ENCODE measurements around the gene NPEPPS. TPM values are rescaled to one million over a fixed set of nuclear protein-coding genes. Genes with fewer than 3 reads are reported as not detected.
"Not testable (repeated sequence)": the region's sequence is repeated elsewhere in the genome, so short reads cannot be mapped to it uniquely, and the experiment has no call there.

NPEPPS gene
- total RNA-seq, 1 experiment from 2014 or later, result 63.4 TPM

DNA sequence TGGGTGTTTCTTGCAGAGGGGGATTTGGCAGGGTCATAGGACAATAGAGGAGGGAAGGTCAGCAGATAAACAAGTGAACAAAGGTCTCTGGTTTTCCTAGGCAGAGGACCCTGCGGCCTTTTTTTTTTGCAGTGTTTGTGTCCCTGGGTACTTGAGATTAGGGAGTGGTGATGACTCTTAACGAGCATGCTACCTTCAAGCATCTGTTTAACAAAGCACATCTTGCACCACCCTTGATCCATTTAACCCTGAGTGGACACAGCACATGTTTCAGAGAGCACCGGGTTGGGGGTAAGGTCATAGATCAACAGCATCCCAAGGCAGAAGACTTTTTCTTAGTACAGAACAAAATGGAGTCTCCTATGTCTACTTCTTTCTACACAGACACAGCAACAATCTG lies 25.2 kb downstream of the NPEPPS start:
- intact Hi-C loops (cut with micrococcal nuclease; ENCODE audit: unreplicated experiment); BruUV-seq (replicated peaks); H3K4me3 ChIP-seq (ENCODE audit: low read depth, low read length, poor library complexity, severe bottlenecking); CTCF ChIA-PET; POLR2A ChIA-PET (ENCODE audit: low non-redundant PET); H3K27ac ChIP-seq (ENCODE audit: low read depth, low read length, poor library complexity, severe bottlenecking); H3K9me3 ChIP-seq (ENCODE audit: low read depth, low read length, poor library complexity, severe bottlenecking); H3K36me3 ChIP-seq (ENCODE audit: insufficient read depth, low read length, poor library complexity, severe bottlenecking); DNase-seq (ENCODE audit: low spot score); H3K27me3 ChIP-seq (replicated peaks; ENCODE audit: insufficient read depth, low read depth, low read length, poor library complexity); H3K4me1 ChIP-seq (ENCODE audit: insufficient read depth, low read length, poor library complexity, severe bottlenecking): not testable (repeated sequence)

DNA sequence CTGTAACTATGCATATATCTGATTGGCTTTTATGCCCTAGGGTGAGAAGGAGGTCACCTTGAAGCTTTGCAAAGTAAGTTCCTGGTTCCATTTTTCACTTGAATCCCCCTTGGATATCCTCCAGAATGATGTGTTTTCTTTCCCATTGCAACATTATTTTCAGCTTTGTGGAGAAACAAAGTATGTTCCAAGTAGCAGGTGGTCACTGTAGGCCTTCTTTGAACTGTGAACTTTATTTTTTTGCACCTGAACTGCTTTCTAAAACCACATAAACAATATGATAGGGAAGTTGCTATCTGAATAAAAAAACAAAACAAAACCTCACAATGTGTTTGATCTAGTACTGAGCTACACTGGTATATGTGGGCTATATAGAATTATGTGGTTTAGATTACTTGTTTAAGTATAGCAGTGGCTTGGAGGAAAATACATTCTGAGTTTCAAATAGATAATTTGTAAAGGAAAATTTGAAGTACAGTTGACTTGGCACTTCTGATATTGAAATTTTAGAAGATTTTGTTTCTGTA lies 29.7 kb downstream of the NPEPPS start:
- DNase-seq (ENCODE audit: low spot score); POLR2A ChIA-PET (ENCODE audit: low non-redundant PET); H3K4me3 ChIP-seq (ENCODE audit: low read depth, low read length, poor library complexity, severe bottlenecking); intact Hi-C loops (cut with micrococcal nuclease; ENCODE audit: unreplicated experiment); H3K27me3 ChIP-seq (replicated peaks; ENCODE audit: insufficient read depth, low read depth, low read length, poor library complexity); H3K9me3 ChIP-seq (ENCODE audit: low read depth, low read length, poor library complexity, severe bottlenecking); H3K27ac ChIP-seq (ENCODE audit: low read depth, low read length, poor library complexity, severe bottlenecking); CTCF ChIA-PET; BruUV-seq (replicated peaks); H3K36me3 ChIP-seq (ENCODE audit: insufficient read depth, low read length, poor library complexity, severe bottlenecking); H3K4me1 ChIP-seq (ENCODE audit: insufficient read depth, low read length, poor library complexity, severe bottlenecking): not testable (repeated sequence)

DNA sequence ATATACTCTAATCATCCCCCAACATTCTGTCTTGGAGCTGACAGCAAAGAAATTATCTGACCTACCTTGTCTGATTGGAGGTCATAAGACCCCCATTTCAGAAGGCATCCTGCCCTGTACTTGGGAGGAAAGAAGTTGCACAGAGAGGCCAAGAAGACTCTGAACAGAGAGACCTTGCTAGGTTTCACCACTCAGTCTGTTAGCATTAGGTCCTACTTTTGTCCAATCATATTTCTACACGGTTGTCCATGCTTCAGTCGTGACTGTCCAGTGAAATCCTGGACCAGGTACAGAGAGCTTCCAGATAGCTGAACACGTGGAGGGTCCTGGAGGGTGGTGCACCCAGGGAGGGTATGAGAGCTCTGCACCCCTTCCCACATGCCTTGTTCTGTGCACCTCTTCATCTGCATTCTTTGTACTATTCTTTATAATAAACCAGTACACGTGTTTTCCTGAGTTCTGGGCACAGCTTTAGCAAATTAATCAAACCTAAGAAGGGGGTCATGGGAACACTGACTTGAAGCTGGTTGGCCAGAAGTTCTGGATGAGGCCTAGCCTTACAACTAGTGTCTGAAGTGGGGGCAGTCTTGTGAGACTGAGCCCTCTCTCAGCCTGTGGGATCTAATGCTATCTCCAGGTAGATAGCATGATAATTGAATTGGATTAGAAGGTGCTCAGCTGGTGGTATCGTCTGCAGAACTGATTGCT lies 30.9 kb downstream of the NPEPPS start:
- DNase-seq (ENCODE audit: low spot score); H3K27me3 ChIP-seq (replicated peaks; ENCODE audit: insufficient read depth, low read depth, low read length, poor library complexity); intact Hi-C loops (cut with micrococcal nuclease; ENCODE audit: unreplicated experiment); H3K4me3 ChIP-seq (ENCODE audit: low read depth, low read length, poor library complexity, severe bottlenecking); POLR2A ChIA-PET (ENCODE audit: low non-redundant PET); H3K27ac ChIP-seq (ENCODE audit: low read depth, low read length, poor library complexity, severe bottlenecking); BruUV-seq (replicated peaks); H3K9me3 ChIP-seq (ENCODE audit: low read depth, low read length, poor library complexity, severe bottlenecking); H3K36me3 ChIP-seq (ENCODE audit: insufficient read depth, low read length, poor library complexity, severe bottlenecking); CTCF ChIA-PET; H3K4me1 ChIP-seq (ENCODE audit: insufficient read depth, low read length, poor library complexity, severe bottlenecking): not testable (repeated sequence)

DNA sequence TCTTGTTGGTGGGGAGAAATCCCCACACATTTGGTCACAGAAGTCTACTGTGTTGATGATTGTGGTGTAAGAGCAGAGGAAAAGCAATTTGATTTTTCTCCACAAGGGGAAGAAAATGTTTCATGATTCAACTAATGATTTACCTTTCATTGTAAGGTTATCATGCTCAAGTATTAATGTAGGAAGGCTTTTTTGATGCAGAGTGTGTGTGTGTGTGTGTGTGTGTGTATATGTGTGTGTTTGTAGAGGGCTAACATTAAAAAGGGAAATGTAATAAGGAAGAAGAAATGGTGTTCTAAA lies 31.4 kb downstream of the NPEPPS start:
- H3K4me1 ChIP-seq (ENCODE audit: insufficient read depth, low read length, poor library complexity, severe bottlenecking); H3K27me3 ChIP-seq (replicated peaks; ENCODE audit: insufficient read depth, low read depth, low read length, poor library complexity); POLR2A ChIA-PET (ENCODE audit: low non-redundant PET); H3K9me3 ChIP-seq (ENCODE audit: low read depth, low read length, poor library complexity, severe bottlenecking); BruUV-seq (replicated peaks); CTCF ChIA-PET; DNase-seq (ENCODE audit: low spot score); H3K36me3 ChIP-seq (ENCODE audit: insufficient read depth, low read length, poor library complexity, severe bottlenecking); intact Hi-C loops (cut with micrococcal nuclease; ENCODE audit: unreplicated experiment); H3K4me3 ChIP-seq (ENCODE audit: low read depth, low read length, poor library complexity, severe bottlenecking); H3K27ac ChIP-seq (ENCODE audit: low read depth, low read length, poor library complexity, severe bottlenecking): not testable (repeated sequence)

DNA sequence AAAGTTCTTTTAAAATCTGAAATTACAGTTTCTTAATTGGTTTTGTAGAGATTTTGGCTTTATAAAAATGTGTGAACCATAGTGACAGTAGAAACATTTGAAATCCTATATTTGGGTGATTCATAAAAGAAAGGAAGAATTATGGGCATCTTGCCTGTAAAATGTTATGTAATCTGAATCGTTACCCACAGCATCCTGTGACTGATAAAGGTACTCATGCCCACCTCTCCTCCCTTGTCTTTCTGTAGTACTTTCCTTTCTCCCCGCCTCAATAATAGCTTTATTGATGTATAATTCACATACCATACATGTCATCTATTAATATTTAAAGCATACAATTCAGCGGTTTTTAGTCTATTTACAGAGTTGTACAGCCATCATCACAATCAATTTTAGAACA lies 36.4 kb downstream of the NPEPPS start:
- H3K9me3 ChIP-seq (ENCODE audit: low read depth, low read length, poor library complexity, severe bottlenecking); intact Hi-C loops (cut with micrococcal nuclease; ENCODE audit: unreplicated experiment); H3K27ac ChIP-seq (ENCODE audit: low read depth, low read length, poor library complexity, severe bottlenecking); H3K4me1 ChIP-seq (ENCODE audit: insufficient read depth, low read length, poor library complexity, severe bottlenecking); H3K4me3 ChIP-seq (ENCODE audit: low read depth, low read length, poor library complexity, severe bottlenecking); DNase-seq (ENCODE audit: low spot score); POLR2A ChIA-PET (ENCODE audit: low non-redundant PET); CTCF ChIA-PET; H3K36me3 ChIP-seq (ENCODE audit: insufficient read depth, low read length, poor library complexity, severe bottlenecking); H3K27me3 ChIP-seq (replicated peaks; ENCODE audit: insufficient read depth, low read depth, low read length, poor library complexity); BruUV-seq (replicated peaks): not testable (repeated sequence)

DNA sequence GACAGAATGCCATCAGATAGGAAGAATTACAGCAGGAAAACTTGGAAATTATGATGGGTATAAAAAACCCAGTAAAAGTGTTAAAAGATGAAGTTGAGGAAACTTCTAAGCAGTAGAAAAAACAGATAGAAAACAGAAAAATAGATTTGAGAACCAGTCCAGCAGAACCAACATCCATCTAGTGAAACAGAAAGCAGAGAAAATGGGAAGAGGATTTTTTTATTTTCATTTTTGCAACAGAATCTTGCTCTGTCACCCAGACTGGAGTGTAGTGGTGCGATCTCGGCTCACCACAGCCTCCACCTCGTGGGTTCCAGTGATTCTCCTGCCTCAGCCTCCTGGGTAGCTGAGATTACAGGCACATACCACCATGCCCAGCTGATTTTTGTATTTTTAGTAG lies 41.7 kb downstream of the NPEPPS start:
- DNase-seq (ENCODE audit: low spot score); intact Hi-C loops (cut with micrococcal nuclease; ENCODE audit: unreplicated experiment); H3K36me3 ChIP-seq (ENCODE audit: insufficient read depth, low read length, poor library complexity, severe bottlenecking); H3K27me3 ChIP-seq (replicated peaks; ENCODE audit: insufficient read depth, low read depth, low read length, poor library complexity); H3K27ac ChIP-seq (ENCODE audit: low read depth, low read length, poor library complexity, severe bottlenecking); H3K9me3 ChIP-seq (ENCODE audit: low read depth, low read length, poor library complexity, severe bottlenecking); H3K4me1 ChIP-seq (ENCODE audit: insufficient read depth, low read length, poor library complexity, severe bottlenecking); H3K4me3 ChIP-seq (ENCODE audit: low read depth, low read length, poor library complexity, severe bottlenecking); BruUV-seq (replicated peaks); POLR2A ChIA-PET (ENCODE audit: low non-redundant PET); CTCF ChIA-PET: not testable (repeated sequence)

DNA sequence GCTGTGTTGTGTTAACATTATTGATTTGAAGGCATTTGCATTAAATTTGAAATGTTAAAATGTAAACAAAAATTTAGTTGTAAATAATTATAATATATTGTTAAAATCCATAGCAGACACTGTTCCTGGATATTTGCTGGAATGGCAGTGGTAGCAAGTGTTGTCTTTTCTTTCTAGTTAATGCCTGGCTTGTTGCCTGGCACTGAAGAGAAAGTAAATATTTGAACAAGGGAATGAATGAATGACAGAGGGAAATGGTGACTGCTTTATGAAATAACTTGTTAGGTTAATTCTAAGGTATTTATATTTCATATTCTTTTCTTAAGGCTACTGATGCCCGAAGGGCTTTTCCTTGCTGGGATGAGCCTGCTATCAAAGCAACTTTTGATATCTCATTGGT lies 51.5 kb downstream of the NPEPPS start:
- BruUV-seq (replicated peaks); H3K4me1 ChIP-seq (ENCODE audit: insufficient read depth, low read length, poor library complexity, severe bottlenecking); intact Hi-C loops (cut with micrococcal nuclease; ENCODE audit: unreplicated experiment): not testable (repeated sequence)

DNA sequence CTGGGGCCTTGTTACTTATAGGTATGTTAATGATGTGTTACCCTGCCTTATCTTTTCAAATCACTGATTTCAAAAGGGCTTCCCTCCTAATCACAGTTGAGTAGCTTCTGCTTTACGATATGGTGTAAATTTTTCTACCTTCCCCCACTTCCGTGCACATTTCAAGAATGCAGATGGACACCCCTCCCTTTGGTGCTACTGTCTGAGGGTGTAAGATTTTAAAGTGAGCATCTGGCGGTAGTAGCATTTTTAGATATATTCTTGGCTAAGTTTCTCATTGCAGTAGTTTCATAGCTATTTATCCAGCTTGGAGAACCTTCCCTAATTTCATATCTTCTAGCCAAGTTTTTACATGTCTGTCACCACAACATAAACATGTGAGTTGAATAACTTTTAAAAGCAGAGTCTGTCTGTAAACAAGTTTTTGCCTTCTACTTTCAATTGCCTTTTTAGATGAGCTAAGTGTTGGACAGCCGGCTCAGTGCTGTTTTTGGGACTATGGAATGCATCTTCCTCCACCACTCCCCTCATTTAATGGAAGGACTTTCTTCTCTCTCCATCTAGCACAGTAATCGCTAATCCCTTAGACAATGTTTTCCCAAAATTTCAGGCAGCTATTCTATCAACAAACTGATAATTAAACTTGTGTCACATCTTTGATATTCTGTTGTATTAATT lies 55.6 kb downstream of the NPEPPS start:
- CTCF ChIA-PET; intact Hi-C loops (cut with micrococcal nuclease; ENCODE audit: unreplicated experiment); BruUV-seq (replicated peaks): not testable (repeated sequence)

More for the DNA sequence above, 51.5 kb downstream of the NPEPPS start:
- H3K27me3 ChIP-seq (replicated peaks; ENCODE audit: insufficient read depth, low read depth, low read length, poor library complexity); DNase-seq (ENCODE audit: low spot score); POLR2A ChIA-PET (ENCODE audit: low non-redundant PET); H3K27ac ChIP-seq (ENCODE audit: low read depth, low read length, poor library complexity, severe bottlenecking); H3K36me3 ChIP-seq (ENCODE audit: insufficient read depth, low read length, poor library complexity, severe bottlenecking); H3K9me3 ChIP-seq (ENCODE audit: low read depth, low read length, poor library complexity, severe bottlenecking); H3K4me3 ChIP-seq (ENCODE audit: low read depth, low read length, poor library complexity, severe bottlenecking); CTCF ChIA-PET: not testable (repeated sequence)

More for the DNA sequence above, 55.6 kb downstream of the NPEPPS start:
- POLR2A ChIA-PET (ENCODE audit: low non-redundant PET); H3K27ac ChIP-seq (ENCODE audit: low read depth, low read length, poor library complexity, severe bottlenecking); H3K36me3 ChIP-seq (ENCODE audit: insufficient read depth, low read length, poor library complexity, severe bottlenecking); H3K27me3 ChIP-seq (replicated peaks; ENCODE audit: insufficient read depth, low read depth, low read length, poor library complexity); DNase-seq (ENCODE audit: low spot score); H3K4me1 ChIP-seq (ENCODE audit: insufficient read depth, low read length, poor library complexity, severe bottlenecking); H3K4me3 ChIP-seq (ENCODE audit: low read depth, low read length, poor library complexity, severe bottlenecking); H3K9me3 ChIP-seq (ENCODE audit: low read depth, low read length, poor library complexity, severe bottlenecking): not testable (repeated sequence)

Measured in A673 (cell line).